ENCODE results near the gene MSS51. TPM values are rescaled to one million over a fixed set of nuclear protein-coding genes. Genes with fewer than 3 reads are reported as not detected.

The MSS51 gene
- total RNA-seq, 2 experiments from 2014 or later = 1.9 to 2.4 TPM

GRCh38 chr10:73448384-73448783, 15.0 kb upstream of the MSS51 start:
- peaks cover 10% of the 10 kb centered on the region for H3K36me3 Mint-ChIP-seq (ENCODE audit: low read depth)
- intact Hi-C loops (cut with DNase I, micrococcal nuclease) = no loop called here
- DNase-seq (no peak), ATAC-seq (no peak)
- H3K4me1 Mint-ChIP-seq = peaks cover 2% of the 10 kb centered on the region
- H3K4me3 Mint-ChIP-seq = no peak overlapping the region
- POLR2A ChIA-PET = no interaction called here
- no peaks in the 10 kb centered on the region for H3K9me3 Mint-ChIP-seq (ENCODE audit: low read depth)
- H3K27ac Mint-ChIP-seq = no peak overlapping the region
- CTCF ChIA-PET = no interaction called here
- no peaks in the 10 kb centered on the region for H3K27me3 Mint-ChIP-seq

GRCh38 chr10:73446926-73447325, 13.6 kb upstream of the MSS51 start:
- ChIA-PET CTCF (no interaction called here), POLR2A (no interaction called here)
- Mint-ChIP-seq H3K36me3 (ENCODE audit: low read depth) (peaks cover 12% of the 10 kb centered on the region), H3K27me3 (no peaks in the 10 kb centered on the region), H3K9me3 (ENCODE audit: low read depth) (no peaks in the 10 kb centered on the region), H3K4me1 (peaks cover 2% of the 10 kb centered on the region), H3K4me3 (no peak overlapping the region), H3K27ac (no peak overlapping the region)
- DNase-seq (no peak), ATAC-seq (no peak)
- intact Hi-C loops (cut with DNase I, micrococcal nuclease) = no loop called here

GRCh38 chr10:73444457-73444856, 11.1 kb upstream of the MSS51 start:
- ChIA-PET CTCF (no interaction called here), POLR2A (no interaction called here)
- Mint-ChIP-seq H3K4me3 (no peak overlapping the region), H3K27me3 (no peaks in the 10 kb centered on the region), H3K4me1 (peaks cover 8% of the 10 kb centered on the region), H3K27ac (no peak overlapping the region), H3K36me3 (ENCODE audit: low read depth) (peaks cover 10% of the 10 kb centered on the region), H3K9me3 (ENCODE audit: low read depth) (no peaks in the 10 kb centered on the region)
- intact Hi-C loops (cut with DNase I, micrococcal nuclease) = no loop called here
- DNase-seq (no peak), ATAC-seq (no peak)

- ChIA-PET CTCF (no interaction called here), POLR2A (no interaction called here)
- Mint-ChIP-seq H3K4me1 (peaks cover 17% of the 10 kb centered on the region), H3K36me3 (ENCODE audit: low read depth) (peaks cover 5% of the 10 kb centered on the region), H3K27ac (peak overlapping the region; percentile 11), H3K27me3 (no peaks in the 10 kb centered on the region), H3K9me3 (ENCODE audit: low read depth) (no peaks in the 10 kb centered on the region), H3K4me3 (no peak overlapping the region)
- ATAC-seq = peak; percentile 53
- intact Hi-C loops (cut with DNase I, micrococcal nuclease) = no loop called here
- DNase-seq = no peak
These were observed 6.4 kb upstream of the MSS51 start for GRCh38 chr10:73439605-73440312.

- CTCF ChIA-PET = interaction anchor here (0.6 kb wide), 1 partner anchor 447 kb away, joined by 3 read pairs; no protein-coding TSS in a partner anchor
- H3K27me3 Mint-ChIP-seq = no peaks in the 10 kb centered on the region
- DNase-seq (no peak), ATAC-seq (no peak)
- no peaks in the 10 kb centered on the region for H3K9me3 Mint-ChIP-seq (ENCODE audit: low read depth)
- intact Hi-C loops (cut with DNase I, micrococcal nuclease) = no loop called here
- POLR2A ChIA-PET = no interaction called here
- no peak overlapping the region for H3K27ac Mint-ChIP-seq
- peaks cover 19% of the 10 kb centered on the region for H3K4me1 Mint-ChIP-seq
- peaks cover 5% of the 10 kb centered on the region for H3K36me3 Mint-ChIP-seq (ENCODE audit: low read depth)
- H3K4me3 Mint-ChIP-seq = no peak overlapping the region
These were observed 5.7 kb upstream of the MSS51 start for GRCh38 chr10:73439055-73439454.

- CTCF ChIA-PET = interaction anchor here (0.9 kb wide), 1 partner anchor 140 kb away, joined by 4 read pairs; no protein-coding TSS in a partner anchor
- intact Hi-C loops (cut with DNase I, micrococcal nuclease) = no loop called here
- Mint-ChIP-seq H3K4me1 (peaks cover 20% of the 10 kb centered on the region), H3K9me3 (ENCODE audit: low read depth) (no peaks in the 10 kb centered on the region), H3K36me3 (ENCODE audit: low read depth) (peaks cover 2% of the 10 kb centered on the region), H3K27ac (no peak overlapping the region), H3K4me3 (no peak overlapping the region), H3K27me3 (no peaks in the 10 kb centered on the region)
- no peak for ATAC-seq
- DNase-seq = no peak
- POLR2A ChIA-PET = interaction anchor here (0.7 kb wide), 1 partner anchor 267 kb away, joined by 6 read pairs; no protein-coding TSS in a partner anchor
These were observed 469 bp downstream of the MSS51 start for GRCh38 chr10:73432646-73433537.

GRCh38 chr10:73426318-73426717, 7.0 kb downstream of the MSS51 start:
- CTCF ChIA-PET = interaction anchor here (1.3 kb wide), 1 partner anchor 13 kb away, joined by 4 read pairs; no protein-coding TSS in a partner anchor
- H3K4me1 Mint-ChIP-seq = peaks cover 8% of the 10 kb centered on the region
- POLR2A ChIA-PET = no interaction called here
- intact Hi-C loops (cut with DNase I, micrococcal nuclease) = no loop called here
- no peak for DNase-seq
- H3K36me3 Mint-ChIP-seq (ENCODE audit: low read depth) = peaks cover 35% of the 10 kb centered on the region
- H3K27ac Mint-ChIP-seq = no peak overlapping the region
- no peaks in the 10 kb centered on the region for H3K9me3 Mint-ChIP-seq (ENCODE audit: low read depth)
- H3K4me3 Mint-ChIP-seq = no peak overlapping the region
- ATAC-seq = no peak
- no peaks in the 10 kb centered on the region for H3K27me3 Mint-ChIP-seq

GRCh38 chr10:73424478-73424877, 8.9 kb downstream of the MSS51 start:
- CTCF ChIA-PET = no interaction called here
- ATAC-seq (no peak), DNase-seq (no peak)
- Mint-ChIP-seq H3K4me1 (peaks cover 8% of the 10 kb centered on the region), H3K36me3 (ENCODE audit: low read depth) (peaks cover 33% of the 10 kb centered on the region), H3K27me3 (no peaks in the 10 kb centered on the region), H3K9me3 (ENCODE audit: low read depth) (no peaks in the 10 kb centered on the region), H3K4me3 (no peak overlapping the region), H3K27ac (no peak overlapping the region)
- intact Hi-C loops (cut with DNase I, micrococcal nuclease) = no loop called here
- POLR2A ChIA-PET = no interaction called here

- DNase-seq (no peak), ATAC-seq (peak; percentile 66)
- ChIA-PET CTCF (no interaction called here), POLR2A (interaction anchor here (0.6 to 0.7 kb wide), 3 partner anchors 17 to 377 kb away, joined by 3 to 4 read pairs (median 4); no protein-coding TSS in a partner anchor)
- Mint-ChIP-seq H3K36me3 (ENCODE audit: low read depth) (peaks cover 33% of the 10 kb centered on the region), H3K4me3 (no peak overlapping the region), H3K9me3 (ENCODE audit: low read depth) (no peaks in the 10 kb centered on the region), H3K27ac (peak overlapping the region; percentile 21), H3K4me1 (peaks cover 8% of the 10 kb centered on the region), H3K27me3 (no peaks in the 10 kb centered on the region)
- intact Hi-C loops (cut with DNase I, micrococcal nuclease) = no loop called here
These were observed 10.1 kb downstream of the MSS51 start for GRCh38 chr10:73423309-73423708.

- no peak for ATAC-seq
- ChIA-PET POLR2A (no interaction called here), CTCF (interaction anchor here (0.8 kb wide), 1 partner anchor 57 kb away, joined by 3 read pairs; the partner anchor contains the start of gene CFAP70)
- Mint-ChIP-seq H3K36me3 (ENCODE audit: low read depth) (peaks cover 2% of the 10 kb centered on the region), H3K4me1 (peaks cover 27% of the 10 kb centered on the region), H3K27me3 (peaks cover 3% of the 10 kb centered on the region), H3K4me3 (no peak overlapping the region), H3K27ac (no peak overlapping the region), H3K9me3 (ENCODE audit: low read depth) (no peaks in the 10 kb centered on the region)
- DNase-seq = no peak
- intact Hi-C loops (cut with DNase I, micrococcal nuclease) = no loop called here
These were observed 16.8 kb downstream of the MSS51 start for GRCh38 chr10:73416571-73416970.

GRCh38 chr10:73414230-73414945, 19.0 kb downstream of the MSS51 start:
- H3K4me1 Mint-ChIP-seq = peaks cover 45% of the 10 kb centered on the region
- ATAC-seq (peak; percentile 36), DNase-seq (peak; percentile 11)
- ChIA-PET CTCF (interaction anchor here (0.5 kb wide), 1 partner anchor 215 kb away, joined by 3 read pairs; no protein-coding TSS in a partner anchor), POLR2A (interaction anchor here (0.9 kb wide), 1 partner anchor 15 kb away, joined by 3 read pairs; no protein-coding TSS in a partner anchor)
- peaks cover 16% of the 10 kb centered on the region for H3K36me3 Mint-ChIP-seq (ENCODE audit: low read depth)
- intact Hi-C loops (cut with DNase I, micrococcal nuclease) = loop anchor here (1.0 to 5.0 kb wide), 11 partner anchors 56 to 328 kb away; partner anchors contain the start of genes CFAP70 (in 2 of the 2), MRPS16 (in 2 of the 2), DNAJC9 (in 1 of the 2) and ECD (in 1 of the 2)
- H3K27me3 Mint-ChIP-seq = peaks cover 3% of the 10 kb centered on the region
- H3K9me3 Mint-ChIP-seq (ENCODE audit: low read depth) = no peaks in the 10 kb centered on the region
- peak overlapping the region; percentile 78 for H3K27ac Mint-ChIP-seq
- peak overlapping the region; percentile 94 for H3K4me3 Mint-ChIP-seq
